ENCODE data around the gene ADAMTSL2. TPM values are rescaled to one million over a fixed set of nuclear protein-coding genes. Genes with fewer than 3 reads are reported as not detected.

The ADAMTSL2 gene
- total and polyA plus RNA-seq, 4 donors: 1.8 to 18.2 (median 7.7) TPM

GRCh38 chr9:133538851-133539833, 4.6 kb downstream of the ADAMTSL2 start:
- TF ChIP-seq MAX (IDR thresholded peaks at IDR 0.05): no peak
- no peak for TF ChIP-seq GABPA (IDR thresholded peaks at IDR 0.05 in 1 of 2, conservative IDR thresholded peaks at IDR 0.05 in 1 of 2)
- TF ChIP-seq, protein P1, sequence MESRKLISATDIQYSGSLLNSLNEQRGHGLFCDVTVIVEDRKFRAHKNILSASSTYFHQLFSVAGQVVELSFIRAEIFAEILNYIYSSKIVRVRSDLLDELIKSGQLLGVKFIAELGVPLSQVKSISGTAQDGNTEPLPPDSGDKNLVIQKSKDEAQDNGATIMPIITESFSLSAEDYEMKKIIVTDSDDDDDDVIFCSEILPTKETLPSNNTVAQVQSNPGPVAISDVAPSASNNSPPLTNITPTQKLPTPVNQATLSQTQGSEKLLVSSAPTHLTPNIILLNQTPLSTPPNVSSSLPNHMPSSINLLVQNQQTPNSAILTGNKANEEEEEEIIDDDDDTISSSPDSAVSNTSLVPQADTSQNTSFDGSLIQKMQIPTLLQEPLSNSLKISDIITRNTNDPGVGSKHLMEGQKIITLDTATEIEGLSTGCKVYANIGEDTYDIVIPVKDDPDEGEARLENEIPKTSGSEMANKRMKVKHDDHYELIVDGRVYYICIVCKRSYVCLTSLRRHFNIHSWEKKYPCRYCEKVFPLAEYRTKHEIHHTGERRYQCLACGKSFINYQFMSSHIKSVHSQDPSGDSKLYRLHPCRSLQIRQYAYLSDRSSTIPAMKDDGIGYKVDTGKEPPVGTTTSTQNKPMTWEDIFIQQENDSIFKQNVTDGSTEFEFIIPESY (IDR thresholded peaks at IDR 0.05): no peak
- TF ChIP-seq RAD21 (IDR thresholded peaks at IDR 0.05): peak in 1 of 2 donors; percentile 24
- TF ChIP-seq NR2F2 (IDR thresholded peaks at IDR 0.05): peak; percentile 36
- TF ChIP-seq EGR1 (IDR thresholded peaks at IDR 0.05; ENCODE audit: low read depth in 2 of 2): no peak
- no peak for TF ChIP-seq SP1 (IDR thresholded peaks at IDR 0.05)
- no peak for TF ChIP-seq CTCF (IDR thresholded peaks at IDR 0.05; ENCODE audit: low read depth, low read length, missing input control)
- no peak for TF ChIP-seq RXRA (IDR thresholded peaks at IDR 0.05)
- TF ChIP-seq FOXA2 (IDR thresholded peaks at IDR 0.05): no peak
- no peak for TF ChIP-seq FOXA1 (IDR thresholded peaks at IDR 0.05)
- H3K9ac ChIP-seq (ENCODE audit: low read depth in 1 of 2, low read length in 2 of 2): no peak overlapping the region
- no peaks in the 10 kb centered on the region for H3K27me3 ChIP-seq (ENCODE audit: control insufficient read depth in 4 of 4, insufficient read depth in 4 of 4, low read length in 3 of 4)
- WGBS: 61% methylated on average over 47 of the region's 47 CpGs
- H3K4me1 ChIP-seq (ENCODE audit: control insufficient read depth in 4 of 4, insufficient read depth in 4 of 4, low read length in 3 of 4): peaks cover 6 to 36% (median 11%) of the 10 kb centered on the region in 4 donors
- H3K9me3 ChIP-seq (ENCODE audit: control insufficient read depth in 4 of 4, low read length in 3 of 4): no peaks in the 10 kb centered on the region
- peak overlapping the region; percentile 46 to 51 for H3K27ac ChIP-seq (ENCODE audit: low read depth in 1 of 2, low read length in 2 of 2)
- H3K36me3 ChIP-seq (ENCODE audit: control insufficient read depth in 4 of 4, insufficient read depth in 3 of 4, low read depth in 1 of 4, low read length in 3 of 4): peaks cover 0 to 11% (median 3%) of the 10 kb centered on the region in 4 donors
- no peak overlapping the region for H3K4me3 ChIP-seq (ENCODE audit: low read depth in 1 of 3, low read length in 3 of 3)
- DNase-seq (ENCODE audit: low spot score): no peak

DNA sequence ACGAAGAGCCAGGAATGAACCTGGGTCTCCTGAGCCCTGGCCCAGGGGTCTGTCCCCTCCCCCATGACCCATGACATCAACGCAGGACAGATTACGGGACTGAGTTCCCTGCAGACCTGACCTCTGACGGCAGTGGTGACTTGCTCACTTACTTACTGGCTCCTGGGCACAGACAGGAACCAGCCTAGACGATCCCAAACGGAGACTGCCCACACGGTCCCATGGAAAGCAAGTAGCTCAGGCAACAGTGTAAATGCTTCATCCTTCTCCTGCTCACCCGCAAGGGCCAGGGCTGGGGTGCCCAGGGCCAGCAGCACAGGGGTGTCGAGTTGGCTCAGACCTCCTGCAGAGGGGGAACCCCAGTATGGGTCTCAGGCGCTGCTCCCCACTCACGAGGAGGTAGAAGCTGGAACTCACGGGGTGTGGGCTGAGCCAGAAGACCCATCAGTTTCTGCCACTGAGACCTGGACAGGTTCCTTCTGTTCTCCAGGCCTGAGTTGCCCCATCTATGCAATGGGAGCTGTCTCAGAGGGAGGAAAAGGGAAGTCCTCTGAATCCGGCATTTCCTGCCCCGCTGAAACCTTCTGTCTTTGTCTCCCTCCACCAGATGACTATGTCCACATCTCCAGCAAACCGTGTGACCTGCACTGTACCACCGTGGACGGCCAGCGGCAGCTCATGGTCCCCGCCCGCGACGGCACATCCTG, 5.6 kb downstream of the ADAMTSL2 start:
- peaks cover 0 to 36% (median 9%) of the 10 kb centered on the region in 4 donors for H3K4me1 ChIP-seq (ENCODE audit: control insufficient read depth in 4 of 4, insufficient read depth in 4 of 4, low read length in 3 of 4)
- TF ChIP-seq, protein P2, sequence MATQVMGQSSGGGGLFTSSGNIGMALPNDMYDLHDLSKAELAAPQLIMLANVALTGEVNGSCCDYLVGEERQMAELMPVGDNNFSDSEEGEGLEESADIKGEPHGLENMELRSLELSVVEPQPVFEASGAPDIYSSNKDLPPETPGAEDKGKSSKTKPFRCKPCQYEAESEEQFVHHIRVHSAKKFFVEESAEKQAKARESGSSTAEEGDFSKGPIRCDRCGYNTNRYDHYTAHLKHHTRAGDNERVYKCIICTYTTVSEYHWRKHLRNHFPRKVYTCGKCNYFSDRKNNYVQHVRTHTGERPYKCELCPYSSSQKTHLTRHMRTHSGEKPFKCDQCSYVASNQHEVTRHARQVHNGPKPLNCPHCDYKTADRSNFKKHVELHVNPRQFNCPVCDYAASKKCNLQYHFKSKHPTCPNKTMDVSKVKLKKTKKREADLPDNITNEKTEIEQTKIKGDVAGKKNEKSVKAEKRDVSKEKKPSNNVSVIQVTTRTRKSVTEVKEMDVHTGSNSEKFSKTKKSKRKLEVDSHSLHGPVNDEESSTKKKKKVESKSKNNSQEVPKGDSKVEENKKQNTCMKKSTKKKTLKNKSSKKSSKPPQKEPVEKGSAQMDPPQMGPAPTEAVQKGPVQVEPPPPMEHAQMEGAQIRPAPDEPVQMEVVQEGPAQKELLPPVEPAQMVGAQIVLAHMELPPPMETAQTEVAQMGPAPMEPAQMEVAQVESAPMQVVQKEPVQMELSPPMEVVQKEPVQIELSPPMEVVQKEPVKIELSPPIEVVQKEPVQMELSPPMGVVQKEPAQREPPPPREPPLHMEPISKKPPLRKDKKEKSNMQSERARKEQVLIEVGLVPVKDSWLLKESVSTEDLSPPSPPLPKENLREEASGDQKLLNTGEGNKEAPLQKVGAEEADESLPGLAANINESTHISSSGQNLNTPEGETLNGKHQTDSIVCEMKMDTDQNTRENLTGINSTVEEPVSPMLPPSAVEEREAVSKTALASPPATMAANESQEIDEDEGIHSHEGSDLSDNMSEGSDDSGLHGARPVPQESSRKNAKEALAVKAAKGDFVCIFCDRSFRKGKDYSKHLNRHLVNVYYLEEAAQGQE (IDR thresholded peaks at IDR 0.05): no peak
- no peak for TF ChIP-seq TAF1 (conservative IDR thresholded peaks at IDR 0.05)
- no peak for TF ChIP-seq HNF4G (IDR thresholded peaks at IDR 0.05)
- no peak for TF ChIP-seq HNF4A (conservative IDR thresholded peaks at IDR 0.05)
- TF ChIP-seq MAX (IDR thresholded peaks at IDR 0.05): no peak
- no peak for TF ChIP-seq FOXA2 (IDR thresholded peaks at IDR 0.05)
- H3K9ac ChIP-seq (ENCODE audit: low read depth in 1 of 2, low read length in 2 of 2): no peak overlapping the region
- H3K27ac ChIP-seq (ENCODE audit: low read depth in 1 of 2, low read length in 2 of 2): peak overlapping the region; percentile 46 to 51
- H3K36me3 ChIP-seq (ENCODE audit: control insufficient read depth in 4 of 4, insufficient read depth in 3 of 4, low read depth in 1 of 4, low read length in 3 of 4): peaks cover 0 to 11% (median 3%) of the 10 kb centered on the region in 4 donors
- 74% methylated on average over 22 of the region's 22 CpGs for WGBS
- no peaks in the 10 kb centered on the region for H3K9me3 ChIP-seq (ENCODE audit: control insufficient read depth in 4 of 4, low read length in 3 of 4)
- no peak for DNase-seq (ENCODE audit: low spot score)
- no peak overlapping the region for H3K4me3 ChIP-seq (ENCODE audit: low read depth in 1 of 3, low read length in 3 of 3)
- H3K27me3 ChIP-seq (ENCODE audit: control insufficient read depth in 4 of 4, insufficient read depth in 4 of 4, low read length in 3 of 4): no peaks in the 10 kb centered on the region
